Liver (tissue), 9 donors: Measurements from ENCODE around the gene OR10G8. TPM values are rescaled to one million over a fixed set of nuclear protein-coding genes. Genes with fewer than 3 reads are reported as not detected.

ENCODE experiments used
- DNase-seq: peaks from one replicate; pipeline ENCODE4 v3.0.0-alpha.2; 2017; ENCODE audit warnings: low spot score
- H3K27ac ChIP-seq, 2 donors: one replicate each; pipeline ENCODE4 v1.7.0; 2013; ENCODE audit warnings: inconsistent platforms in 2 of 2, low read length in 2 of 2, control low read depth in 1 of 2, low read depth in 1 of 2, mild to moderate bottlenecking in 1 of 2
- H3K27me3 ChIP-seq, 4 donors: one replicate each; pipeline versions ENCODE4 v1.6.1 to v1.7.0; 2013; ENCODE audit warnings: low read length in 3 of 4, inconsistent platforms in 1 of 4, mild to moderate bottlenecking in 1 of 4, moderate library complexity in 1 of 4; ENCODE audit not compliant: control insufficient read depth in 4 of 4, insufficient read depth in 4 of 4
- H3K36me3 ChIP-seq, 4 donors: one replicate each; pipeline versions ENCODE4 v1.6.1 to v1.7.0; 2013; ENCODE audit warnings: low read length in 3 of 4, mild to moderate bottlenecking in 3 of 4, low read depth in 1 of 4, moderate library complexity in 1 of 4; ENCODE audit not compliant: control insufficient read depth in 4 of 4, insufficient read depth in 3 of 4
- H3K4me1 ChIP-seq, 4 donors: one replicate each; pipeline versions ENCODE4 v1.6.1 to v1.7.0; 2013; ENCODE audit warnings: low read length in 3 of 4, mild to moderate bottlenecking in 3 of 4, moderate library complexity in 1 of 4; ENCODE audit not compliant: control insufficient read depth in 4 of 4, insufficient read depth in 4 of 4
- H3K4me3 ChIP-seq, 3 donors: one replicate each; pipeline versions ENCODE4 v1.6.1 to v1.7.0; 2013; ENCODE audit warnings: low read length in 3 of 3, control low read depth in 1 of 3, low read depth in 1 of 3, mild to moderate bottlenecking in 1 of 3
- H3K9ac ChIP-seq, 2 donors: one replicate each; pipeline ENCODE4 v1.7.0; 2013; ENCODE audit warnings: low read length in 2 of 2, mild to moderate bottlenecking in 2 of 2, moderate library complexity in 2 of 2, control low read depth in 1 of 2, low read depth in 1 of 2
- H3K9me3 ChIP-seq, 4 donors: one replicate each; pipeline versions ENCODE4 v1.6.1 to v1.7.0; 2013; ENCODE audit warnings: low read length in 3 of 4; ENCODE audit not compliant: control insufficient read depth in 4 of 4
- ATF3 ChIP-seq: IDR thresholded peaks from 2 replicates; pipeline ENCODE4 v1.6.1; 2016; ENCODE audit warnings: antibody characterized with exemption
- CTCF ChIP-seq: fragments of 150-350 bp; IDR thresholded peaks from 2 replicates; pipeline ENCODE4 v1.5.1; 2017; ENCODE audit warnings: improper control_type of control experiment, low read depth, low read length; ENCODE audit not compliant: missing input control
- EGR1 ChIP-seq, 2 donors: IDR thresholded peaks; 2 replicates each; pipeline ENCODE4 v1.6.1; 2016 to 2018; ENCODE audit warnings: antibody characterized with exemption in 2 of 2, low read depth in 2 of 2
- FOXA1 ChIP-seq: IDR thresholded peaks from 2 replicates; pipeline ENCODE4 v1.6.1; 2016; ENCODE audit warnings: antibody characterized with exemption
- FOXA2 ChIP-seq: IDR thresholded peaks from 2 replicates; pipeline ENCODE4 v1.6.1; 2016; ENCODE audit warnings: antibody characterized with exemption
- HNF4A ChIP-seq, 2 donors: conservative IDR thresholded peaks; 2 replicates each; pipeline ENCODE4 v1.6.1; 2016; ENCODE audit warnings: antibody characterized with exemption in 2 of 2, mild to moderate bottlenecking in 2 of 2
- HNF4G ChIP-seq: IDR thresholded peaks from 2 replicates; pipeline ENCODE4 v1.6.1; 2016; ENCODE audit warnings: antibody characterized with exemption
- NR2F2 ChIP-seq: IDR thresholded peaks from 2 replicates; pipeline ENCODE4 v1.6.1; 2016; ENCODE audit warnings: antibody characterized with exemption
- RAD21 ChIP-seq, 2 donors: IDR thresholded peaks; 2 replicates each; pipeline ENCODE4 v1.6.1; 2016; ENCODE audit warnings: antibody characterized with exemption in 2 of 2, mild to moderate bottlenecking in 2 of 2
- REST ChIP-seq: IDR thresholded peaks from 2 replicates; pipeline ENCODE4 v1.6.1; 2016; ENCODE audit warnings: antibody characterized with exemption, mild to moderate bottlenecking
- RXRA ChIP-seq, 2 donors: IDR thresholded peaks; 2 replicates each; pipeline ENCODE4 v1.6.1; 2017 to 2018; ENCODE audit warnings: antibody characterized with exemption in 2 of 2, mild to moderate bottlenecking in 1 of 2
- SP1 ChIP-seq: IDR thresholded peaks from 2 replicates; pipeline ENCODE4 v1.6.1; 2018; ENCODE audit warnings: antibody characterized with exemption, mild to moderate bottlenecking
- TAF1 ChIP-seq: conservative IDR thresholded peaks from 2 replicates; pipeline ENCODE4 v1.6.1; 2016; ENCODE audit warnings: antibody characterized with exemption, mild to moderate bottlenecking
- YY1 ChIP-seq: IDR thresholded peaks from 2 replicates; pipeline ENCODE4 v1.6.1; 2016; ENCODE audit warnings: antibody characterized with exemption, mild to moderate bottlenecking
- WGBS: extraction: QIAGEN DNeasy Blood & Tissue Kit; methylation state at CpG from one replicate; pipeline ENCODE4 v1.1.7; 2013; 5-methylcytosine and 5-hydroxymethylcytosine counted together
- polyA plus RNA-seq, 2 donors: library from polyadenylated mRNA; stranded (reverse) in 1 of 2; unstranded in 1 of 2; fragments of 200-250 nt in 1 of 2; fragments of >200 nt in 1 of 2; fragmentation: Nextera tagmentation in 1 of 2; extraction: Ambion mirVana in 1 of 2; gene quantifications; one replicate each; pipeline versions ENCODE4 v1.2.1 to v1.2.3, GENCODE V29; 2013 to 2015
- total RNA-seq, 2 donors: library from RNA; depleted of rRNA; stranded (reverse); fragments of >200 nt; gene quantifications; one replicate each; pipeline ENCODE4 v1.2.3, GENCODE V29; 2014
- TF ChIP-seq, protein P1 (sequence below): IDR thresholded peaks from 2 replicates; pipeline ENCODE4 v1.6.1; 2016; ENCODE audit warnings: antibody characterized with exemption
- TF ChIP-seq, protein P2 (sequence below): IDR thresholded peaks from 2 replicates; pipeline ENCODE4 v1.6.1; 2016; ENCODE audit warnings: antibody characterized with exemption
- donor health status: healthy.
- donor health status: healthy.
- donor health status: healthy.
- donor health status: healthy.
- donor health status: healthy.

Gene OR10G8, protein sequence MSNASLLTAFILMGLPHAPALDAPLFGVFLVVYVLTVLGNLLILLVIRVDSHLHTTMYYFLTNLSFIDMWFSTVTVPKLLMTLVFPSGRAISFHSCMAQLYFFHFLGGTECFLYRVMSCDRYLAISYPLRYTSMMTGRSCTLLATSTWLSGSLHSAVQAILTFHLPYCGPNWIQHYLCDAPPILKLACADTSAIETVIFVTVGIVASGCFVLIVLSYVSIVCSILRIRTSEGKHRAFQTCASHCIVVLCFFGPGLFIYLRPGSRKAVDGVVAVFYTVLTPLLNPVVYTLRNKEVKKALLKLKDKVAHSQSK
- total RNA-seq (not detected), polyA plus RNA-seq (not detected)

DNA sequence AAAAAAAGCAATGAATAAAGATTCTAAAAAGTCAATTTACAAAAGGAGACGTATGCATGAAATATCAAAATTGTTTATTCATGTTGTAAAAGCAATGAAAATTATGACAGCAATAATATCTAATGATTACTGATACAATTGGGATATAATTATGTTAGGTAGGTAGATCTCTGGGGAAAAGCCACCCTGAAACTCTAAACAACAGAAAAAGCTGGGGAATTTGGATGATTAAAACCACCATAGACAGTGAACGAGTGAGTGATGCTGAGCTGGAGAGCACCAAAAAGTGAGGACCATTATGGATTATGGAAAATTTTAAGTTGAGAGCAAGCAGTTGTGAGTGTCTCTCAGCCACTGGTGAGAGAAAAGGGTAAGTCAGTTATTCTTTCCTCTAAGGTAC, at the start of gene OR10G8:
OR10G8 (plus strand) TSS at position 301 of the 400 bp plus-strand sequence. CDS start 2,825 bp downstream, outside the sequence.
- DNase-seq: no peak
- Histone ChIP-seq H3K27me3 (no peaks in the 10 kb centered on the region), H3K9ac (no peak within 1 kb of the TSS), H3K9me3 (no peaks in the 10 kb centered on the region), H3K4me1 (no peaks in the 10 kb centered on the region), H3K27ac (no peak within 1 kb of the TSS), H3K4me3 (no peak within 1 kb of the TSS), H3K36me3 (no peaks in the 10 kb centered on the region)
- WGBS: 61% methylated on average over 2 of the region's 2 CpGs
- TF ChIP-seq RAD21 (IDR thresholded peaks at IDR 0.05) (no peak), EGR1 (IDR thresholded peaks at IDR 0.05; ENCODE audit: low read depth in 2 of 2) (no peak), YY1 (no peak), FOXA2 (no peak), HNF4A (conservative IDR thresholded peaks at IDR 0.05) (no peak), SP1 (no peak), RXRA (IDR thresholded peaks at IDR 0.05) (no peak), FOXA1 (no peak), CTCF (no peak), ATF3 (no peak), TAF1 (no peak), REST (no peak)
- TF ChIP-seq, protein P1, sequence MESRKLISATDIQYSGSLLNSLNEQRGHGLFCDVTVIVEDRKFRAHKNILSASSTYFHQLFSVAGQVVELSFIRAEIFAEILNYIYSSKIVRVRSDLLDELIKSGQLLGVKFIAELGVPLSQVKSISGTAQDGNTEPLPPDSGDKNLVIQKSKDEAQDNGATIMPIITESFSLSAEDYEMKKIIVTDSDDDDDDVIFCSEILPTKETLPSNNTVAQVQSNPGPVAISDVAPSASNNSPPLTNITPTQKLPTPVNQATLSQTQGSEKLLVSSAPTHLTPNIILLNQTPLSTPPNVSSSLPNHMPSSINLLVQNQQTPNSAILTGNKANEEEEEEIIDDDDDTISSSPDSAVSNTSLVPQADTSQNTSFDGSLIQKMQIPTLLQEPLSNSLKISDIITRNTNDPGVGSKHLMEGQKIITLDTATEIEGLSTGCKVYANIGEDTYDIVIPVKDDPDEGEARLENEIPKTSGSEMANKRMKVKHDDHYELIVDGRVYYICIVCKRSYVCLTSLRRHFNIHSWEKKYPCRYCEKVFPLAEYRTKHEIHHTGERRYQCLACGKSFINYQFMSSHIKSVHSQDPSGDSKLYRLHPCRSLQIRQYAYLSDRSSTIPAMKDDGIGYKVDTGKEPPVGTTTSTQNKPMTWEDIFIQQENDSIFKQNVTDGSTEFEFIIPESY: no peak
- TF ChIP-seq, protein P2, sequence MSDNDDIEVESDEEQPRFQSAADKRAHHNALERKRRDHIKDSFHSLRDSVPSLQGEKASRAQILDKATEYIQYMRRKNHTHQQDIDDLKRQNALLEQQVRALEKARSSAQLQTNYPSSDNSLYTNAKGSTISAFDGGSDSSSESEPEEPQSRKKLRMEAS: no peak

- H3K27ac ChIP-seq: no peak within 1 kb of the TSS
- no peaks in the 10 kb centered on the region for H3K4me1 ChIP-seq
- DNase-seq: no peak
- no peaks in the 10 kb centered on the region for H3K27me3 ChIP-seq
- H3K9ac ChIP-seq: no peak within 1 kb of the TSS
- TF ChIP-seq HNF4G (no peak), YY1 (no peak), ATF3 (no peak), NR2F2 (no peak), REST (no peak), RXRA (IDR thresholded peaks at IDR 0.05) (no peak), TAF1 (no peak), FOXA1 (no peak)
- TF ChIP-seq, protein P1: no peak
- no peaks in the 10 kb centered on the region for H3K36me3 ChIP-seq
- H3K9me3 ChIP-seq: no peaks in the 10 kb centered on the region
- H3K4me3 ChIP-seq: no peak within 1 kb of the TSS
These were observed 48.8 kb upstream of the OR10G8 start, which contains the start of gene OR10S1 for GRCh38 chr11:123977731-123978347. Gene OR10S1 (minus strand): TSS chr11:123977781. CDS start chr11:123977664, 117 bp downstream.
